ENCODE data around the gene ERBB4.

DNA sequence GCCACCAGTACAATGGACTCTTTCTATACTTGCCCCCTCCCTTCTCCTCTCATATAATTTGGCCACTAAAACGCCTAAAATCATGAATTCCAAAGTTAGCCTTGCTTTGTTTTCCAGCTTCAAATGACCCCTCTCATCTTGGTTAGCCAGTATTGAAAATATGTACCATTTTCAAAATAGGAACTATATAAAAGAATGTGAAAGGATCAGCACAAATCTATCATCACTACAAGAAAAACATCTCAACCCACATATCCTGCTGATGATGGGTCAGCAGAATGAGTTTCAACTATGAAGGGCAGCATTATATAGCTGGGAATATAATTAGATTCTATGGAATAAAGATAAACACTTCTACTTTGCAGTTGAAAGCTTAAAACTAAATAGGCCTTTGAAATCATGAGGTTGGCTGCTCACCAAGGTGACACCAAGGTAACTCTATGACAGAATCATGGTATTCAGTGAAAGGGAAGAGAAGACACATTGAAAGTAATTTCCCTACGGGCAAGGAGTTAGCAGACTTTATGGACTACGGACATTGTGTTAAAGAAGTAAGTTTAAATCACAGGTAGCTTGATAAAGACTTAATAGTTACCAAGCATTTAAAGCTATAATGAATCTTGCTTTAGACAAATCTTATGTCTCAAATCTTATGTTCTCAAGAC is 1109.2 kb downstream of the ERBB4 start:
- no peak for TF ChIP-seq CTCF (IDR thresholded peaks at IDR 0.05)
- TF ChIP-seq POLR2AphosphoS5 (IDR thresholded peaks at IDR 0.05): no peak
- no peak for TF ChIP-seq EP300 (IDR thresholded peaks at IDR 0.05)
- TF ChIP-seq POLR2A (IDR thresholded peaks at IDR 0.05): no peak
